SJSA1 (cell line): ENCODE measurements around the gene GNPTG. TPM values are rescaled to one million over a fixed set of nuclear protein-coding genes. Genes with fewer than 3 reads are reported as not detected.

Experiments used
- DNase-seq, 2 experiments: peaks; one replicate each; pipeline ENCODE4 v3.0.0-alpha.2; 2015 to 2020; ENCODE audit warnings: low spot score in 2 of 2, low read depth in 1 of 2
- H3K27ac ChIP-seq: fragments of 250-450 bp; sonication (Bioruptor Pico); 2 replicates; pipeline ENCODE4 v1.5.1; 2020; ENCODE audit warnings: mild to moderate bottlenecking, moderate library complexity
- H3K27me3 ChIP-seq: fragments of 250-450 bp; sonication (Bioruptor Pico); replicated peaks from 2 replicates; pipeline ENCODE4 v1.5.1; 2020; ENCODE audit warnings: mild to moderate bottlenecking, moderate library complexity
- H3K36me3 ChIP-seq: fragments of 250-450 bp; sonication (Bioruptor Pico); 2 replicates; pipeline ENCODE4 v1.5.1; 2020; ENCODE audit warnings: mild to moderate bottlenecking
- H3K4me1 ChIP-seq: fragments of 250-450 bp; sonication (Bioruptor Pico); replicated peaks from 2 replicates; pipeline ENCODE4 v1.6.1; 2021; ENCODE audit warnings: mild to moderate bottlenecking
- H3K4me3 ChIP-seq: fragments of 250-450 bp; sonication (Bioruptor Pico); 2 replicates; pipeline ENCODE4 v1.5.1; 2020; ENCODE audit warnings: mild to moderate bottlenecking
- H3K9me3 ChIP-seq: fragments of 250-450 bp; sonication (Bioruptor Pico); replicated peaks from 2 replicates; pipeline ENCODE4 v1.5.1; 2020; ENCODE audit warnings: mild to moderate bottlenecking
- total RNA-seq: library from RNA; depleted of rRNA; stranded (reverse); fragments of >200 nt; shearing (Covaris generic); gene quantifications from 2 replicates; pipeline ENCODE4 v1.2.3, GENCODE V29; 2014

GNPTG gene
- total RNA-seq, 1 experiment from 2014 or later = 45.9 TPM

- Histone ChIP-seq H3K4me1 (peaks cover 19% of the 10 kb centered on the region), H3K27me3 (no peaks in the 10 kb centered on the region), H3K9me3 (no peaks in the 10 kb centered on the region), H3K27ac (no peak overlapping the region), H3K36me3 (peaks cover 88% of the 10 kb centered on the region), H3K4me3 (no peak overlapping the region)
- DNase-seq = no peak
Observed at GRCh38 chr16:1313721-1314369, 37.9 kb upstream of the GNPTG start.

GRCh38 chr16:1314399-1315068, 37.2 kb upstream of the GNPTG start:
- Histone ChIP-seq H3K27me3 (no peaks in the 10 kb centered on the region), H3K9me3 (no peaks in the 10 kb centered on the region), H3K4me3 (no peak overlapping the region), H3K36me3 (peaks cover 95% of the 10 kb centered on the region), H3K27ac (no peak overlapping the region), H3K4me1 (peaks cover 16% of the 10 kb centered on the region)
- DNase-seq = no peak

- H3K4me1 ChIP-seq = peaks cover 16% of the 10 kb centered on the region
- no peaks in the 10 kb centered on the region for H3K9me3 ChIP-seq
- H3K4me3 ChIP-seq = no peak overlapping the region
- no peak overlapping the region for H3K27ac ChIP-seq
- no peak for DNase-seq
- H3K27me3 ChIP-seq = no peaks in the 10 kb centered on the region
- peaks cover 98% of the 10 kb centered on the region for H3K36me3 ChIP-seq
Observed at GRCh38 chr16:1315081-1316032, 36.4 kb upstream of the GNPTG start.

GRCh38 chr16:1316033-1316405, 35.7 kb upstream of the GNPTG start:
- Histone ChIP-seq H3K9me3 (no peaks in the 10 kb centered on the region), H3K36me3 (peaks cover 98% of the 10 kb centered on the region), H3K27me3 (no peaks in the 10 kb centered on the region), H3K27ac (no peak overlapping the region), H3K4me3 (no peak overlapping the region), H3K4me1 (peaks cover 10% of the 10 kb centered on the region)
- no peak for DNase-seq

- no peaks in the 10 kb centered on the region for H3K4me1 ChIP-seq
- no peak for DNase-seq
- H3K27me3 ChIP-seq = no peaks in the 10 kb centered on the region
- no peaks in the 10 kb centered on the region for H3K9me3 ChIP-seq
- no peak overlapping the region for H3K27ac ChIP-seq
- no peak overlapping the region for H3K4me3 ChIP-seq
- peaks cover 90% of the 10 kb centered on the region for H3K36me3 ChIP-seq
Observed at GRCh38 chr16:1317479-1318267, 34.1 kb upstream of the GNPTG start.

GRCh38 chr16:1318268-1318545, 33.5 kb upstream of the GNPTG start:
- DNase-seq = no peak
- no peaks in the 10 kb centered on the region for H3K4me1 ChIP-seq
- peaks cover 87% of the 10 kb centered on the region for H3K36me3 ChIP-seq
- no peaks in the 10 kb centered on the region for H3K9me3 ChIP-seq
- no peak overlapping the region for H3K4me3 ChIP-seq
- no peak overlapping the region for H3K27ac ChIP-seq
- H3K27me3 ChIP-seq = no peaks in the 10 kb centered on the region

GRCh38 chr16:1319041-1319440, 32.7 kb upstream of the GNPTG start:
- Histone ChIP-seq H3K27ac (no peak overlapping the region), H3K27me3 (no peaks in the 10 kb centered on the region), H3K4me1 (no peaks in the 10 kb centered on the region), H3K36me3 (peaks cover 89% of the 10 kb centered on the region), H3K4me3 (no peak overlapping the region), H3K9me3 (no peaks in the 10 kb centered on the region)
- no peak for DNase-seq

GRCh38 chr16:1320097-1320496, 31.6 kb upstream of the GNPTG start:
- DNase-seq = no peak
- Histone ChIP-seq H3K27me3 (no peaks in the 10 kb centered on the region), H3K4me1 (no peaks in the 10 kb centered on the region), H3K36me3 (peaks cover 89% of the 10 kb centered on the region), H3K4me3 (no peak overlapping the region), H3K27ac (no peak overlapping the region), H3K9me3 (no peaks in the 10 kb centered on the region)

- Histone ChIP-seq H3K9me3 (no peaks in the 10 kb centered on the region), H3K36me3 (peaks cover 89% of the 10 kb centered on the region)
Observed at GRCh38 chr16:1320658-1321240, 31.0 kb upstream of the GNPTG start.

GRCh38 chr16:1322407-1322806, 29.3 kb upstream of the GNPTG start:
- Histone ChIP-seq H3K4me3 (no peak overlapping the region), H3K9me3 (no peaks in the 10 kb centered on the region), H3K4me1 (no peaks in the 10 kb centered on the region), H3K27me3 (no peaks in the 10 kb centered on the region), H3K36me3 (peaks cover 77% of the 10 kb centered on the region), H3K27ac (no peak overlapping the region)
- no peak for DNase-seq

More at GRCh38 chr16:1320658-1321240, 31.0 kb upstream of the GNPTG start:
- DNase-seq = no peak
- H3K27ac ChIP-seq = no peak overlapping the region
- no peaks in the 10 kb centered on the region for H3K4me1 ChIP-seq
- no peak overlapping the region for H3K4me3 ChIP-seq
- no peaks in the 10 kb centered on the region for H3K27me3 ChIP-seq

GRCh38 chr16:1323296-1324239, 28.2 kb upstream of the GNPTG start:
- DNase-seq = no peak
- Histone ChIP-seq H3K9me3 (no peaks in the 10 kb centered on the region), H3K4me1 (no peaks in the 10 kb centered on the region), H3K27me3 (no peaks in the 10 kb centered on the region), H3K4me3 (no peak overlapping the region), H3K27ac (no peak overlapping the region), H3K36me3 (peaks cover 65% of the 10 kb centered on the region)

- H3K36me3 ChIP-seq = peaks cover 57% of the 10 kb centered on the region
- H3K4me3 ChIP-seq = no peak overlapping the region
Observed at GRCh38 chr16:1324286-1324826, 27.4 kb upstream of the GNPTG start.

More at GRCh38 chr16:1324286-1324826, 27.4 kb upstream of the GNPTG start:
- Histone ChIP-seq H3K4me1 (no peaks in the 10 kb centered on the region), H3K27me3 (no peaks in the 10 kb centered on the region), H3K27ac (no peak overlapping the region), H3K9me3 (no peaks in the 10 kb centered on the region)
- no peak for DNase-seq
